ENCODE measurements around the gene MEMO1.

GRCh38 chr2:31888550-31888949, 122.3 kb downstream of the MEMO1 start:
- TF ChIP-seq CTCF (IDR thresholded peaks at IDR 0.05) (no peak), POLR2A (IDR thresholded peaks at IDR 0.05) (no peak), EP300 (IDR thresholded peaks at IDR 0.05) (no peak)
